Epithelial cell of esophagus (primary cell): ENCODE measurements around the gene TPBGL.

Experiments
- DNase-seq: peaks from one replicate; pipeline ENCODE4 v3.0.0; 2010; ENCODE audit warnings: low read depth
- H3K4me3 ChIP-seq: 2 replicates; pipeline ENCODE4 v1.5.1; 2011; ENCODE audit warnings: mild to moderate bottlenecking, low read length, control low read depth
- TF ChIP-seq, protein P1 (sequence below): IDR thresholded peaks from 2 replicates; pipeline ENCODE4 v1.5.1; 2011; ENCODE audit warnings: low read depth, mild to moderate bottlenecking, low read length, control low read depth, inconsistent platforms; ENCODE audit not compliant: insufficient read depth; ENCODE audit errors: missing control alignments

TPBGL gene

DNA sequence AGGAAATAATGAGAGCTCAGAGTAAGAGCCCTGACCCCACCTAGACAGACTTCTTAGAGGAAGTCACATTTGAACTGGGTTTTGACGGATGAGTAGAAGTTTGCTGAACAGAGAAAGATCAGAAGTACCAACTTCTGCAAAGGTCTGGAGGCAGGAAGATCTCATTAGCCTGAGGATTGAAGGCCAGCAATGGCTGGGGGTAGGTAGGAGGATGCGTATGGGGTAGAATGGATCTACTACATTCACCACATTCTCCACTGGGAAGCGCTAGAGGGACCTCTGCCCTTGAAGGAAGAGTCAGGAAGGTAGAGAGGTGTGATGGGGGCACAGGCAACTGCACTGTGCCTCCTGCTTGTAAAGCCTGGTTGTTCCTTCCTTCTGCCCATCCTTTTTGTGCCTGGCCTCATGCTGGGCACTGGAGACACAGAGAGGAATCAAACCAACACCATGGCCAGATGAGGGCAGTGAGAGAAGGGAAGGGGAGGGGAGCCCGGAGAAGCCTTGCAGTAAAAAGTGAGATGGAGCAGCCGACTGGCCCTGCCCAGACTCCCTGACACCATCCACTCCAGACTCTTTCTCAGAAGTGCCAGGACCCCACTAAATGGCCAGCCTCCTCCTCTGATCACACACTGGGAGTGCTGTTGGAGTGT, 4.9 kb downstream of the TPBGL start:
- no peak for DNase-seq
- TF ChIP-seq, protein P1, sequence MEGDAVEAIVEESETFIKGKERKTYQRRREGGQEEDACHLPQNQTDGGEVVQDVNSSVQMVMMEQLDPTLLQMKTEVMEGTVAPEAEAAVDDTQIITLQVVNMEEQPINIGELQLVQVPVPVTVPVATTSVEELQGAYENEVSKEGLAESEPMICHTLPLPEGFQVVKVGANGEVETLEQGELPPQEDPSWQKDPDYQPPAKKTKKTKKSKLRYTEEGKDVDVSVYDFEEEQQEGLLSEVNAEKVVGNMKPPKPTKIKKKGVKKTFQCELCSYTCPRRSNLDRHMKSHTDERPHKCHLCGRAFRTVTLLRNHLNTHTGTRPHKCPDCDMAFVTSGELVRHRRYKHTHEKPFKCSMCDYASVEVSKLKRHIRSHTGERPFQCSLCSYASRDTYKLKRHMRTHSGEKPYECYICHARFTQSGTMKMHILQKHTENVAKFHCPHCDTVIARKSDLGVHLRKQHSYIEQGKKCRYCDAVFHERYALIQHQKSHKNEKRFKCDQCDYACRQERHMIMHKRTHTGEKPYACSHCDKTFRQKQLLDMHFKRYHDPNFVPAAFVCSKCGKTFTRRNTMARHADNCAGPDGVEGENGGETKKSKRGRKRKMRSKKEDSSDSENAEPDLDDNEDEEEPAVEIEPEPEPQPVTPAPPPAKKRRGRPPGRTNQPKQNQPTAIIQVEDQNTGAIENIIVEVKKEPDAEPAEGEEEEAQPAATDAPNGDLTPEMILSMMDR = no peak
- no peak overlapping the region for H3K4me3 ChIP-seq

DNA sequence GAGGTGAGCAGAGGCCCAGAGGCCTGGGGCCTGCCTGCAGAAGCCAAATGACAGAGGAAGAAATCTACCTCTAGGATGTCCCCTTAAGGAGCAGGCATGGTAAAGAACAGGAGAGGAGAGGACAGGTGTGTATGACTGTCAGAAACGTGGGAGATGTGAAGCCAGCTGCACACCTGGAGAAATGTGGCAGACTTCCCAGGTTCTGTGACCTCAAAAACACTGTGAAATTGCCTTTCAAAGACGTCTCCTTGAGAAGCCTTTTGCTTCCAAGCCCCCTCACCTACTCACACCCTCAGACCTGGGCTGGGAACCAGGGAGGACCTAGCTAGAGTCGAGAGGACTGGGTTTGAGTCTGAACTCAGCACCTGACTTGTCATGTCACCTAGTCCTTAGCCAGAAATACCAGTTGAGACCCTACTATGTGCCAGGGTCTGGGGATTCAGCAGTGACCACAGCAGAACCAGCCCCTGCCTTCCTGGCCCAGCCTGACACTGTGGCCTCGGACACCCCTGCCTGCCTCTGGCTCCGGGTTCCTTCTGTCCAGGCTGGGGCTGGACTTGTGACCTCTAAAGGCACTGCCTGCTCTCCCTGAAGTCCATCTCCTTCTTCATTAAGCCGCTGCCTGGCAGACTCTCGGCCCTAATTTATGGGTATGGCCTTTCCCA, 5.6 kb downstream of the TPBGL start:
- TF ChIP-seq, protein P1 = no peak
- DNase-seq = no peak
- no peak overlapping the region for H3K4me3 ChIP-seq

- H3K4me3 ChIP-seq = no peak overlapping the region
- no peak for DNase-seq
- TF ChIP-seq, protein P1 = no peak
These were observed 6.2 kb downstream of the TPBGL start for GRCh38 chr11:75246671-75247350.

DNA sequence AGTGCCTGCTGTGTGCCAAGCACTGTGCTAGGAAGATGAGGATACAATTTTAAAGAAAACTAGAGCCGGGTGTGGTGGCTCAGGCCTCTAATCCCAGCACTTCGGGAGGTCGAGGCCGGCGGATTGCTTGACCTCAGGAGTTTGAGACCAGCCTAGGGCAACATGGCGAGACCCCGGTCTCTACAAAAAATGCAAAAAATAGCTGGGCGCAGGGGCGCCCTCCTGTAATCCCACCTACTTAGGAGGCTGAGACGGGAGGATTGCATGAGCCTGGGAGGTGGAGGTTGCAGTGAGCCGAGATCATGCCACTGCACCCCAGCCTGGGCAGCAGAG, 8.3 kb downstream of the TPBGL start:
- TF ChIP-seq, protein P1 = no peak
- H3K4me3 ChIP-seq = no peak overlapping the region
- no peak for DNase-seq

DNA sequence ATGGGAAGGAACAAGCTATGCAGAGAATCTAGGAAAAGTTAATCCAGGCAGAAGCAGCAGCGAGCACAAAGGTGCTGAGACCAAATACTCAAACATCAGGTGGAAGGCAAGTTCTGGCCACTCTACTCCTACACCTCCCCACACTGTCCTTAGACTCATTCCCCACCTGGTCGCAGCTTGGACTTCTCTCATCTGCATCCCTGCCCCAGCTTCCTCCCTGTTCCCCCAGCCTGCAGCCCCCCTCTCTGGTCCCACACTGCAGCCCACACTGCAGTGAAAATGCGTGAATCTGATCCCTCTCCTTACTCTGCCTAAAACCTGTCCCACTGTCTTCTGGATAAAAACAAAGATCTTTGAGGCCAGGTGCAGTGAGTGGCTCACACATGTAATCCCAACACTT, 9.1 kb downstream of the TPBGL start:
- no peak for DNase-seq
- TF ChIP-seq, protein P1 = no peak
- H3K4me3 ChIP-seq = no peak overlapping the region

DNA sequence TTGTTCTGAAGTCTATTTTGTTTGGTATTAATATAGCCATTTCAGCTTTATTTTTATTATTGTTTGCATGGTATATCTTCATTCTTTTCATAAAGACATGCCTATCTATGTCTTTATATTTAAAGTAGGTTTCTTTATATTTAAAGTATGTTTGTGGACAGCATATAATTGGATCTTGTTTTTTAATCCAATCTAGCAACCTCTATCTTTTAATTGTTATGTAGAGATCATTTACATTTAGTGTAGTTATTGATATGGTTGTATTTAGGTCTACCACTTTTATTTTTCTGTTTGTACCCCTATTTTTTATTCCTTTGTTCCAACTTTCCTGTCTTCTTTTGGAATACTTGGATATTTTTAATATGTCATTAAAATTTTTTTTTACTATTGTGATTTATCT, 13.8 kb downstream of the TPBGL start:
- DNase-seq = no peak
- H3K4me3 ChIP-seq = no peak overlapping the region
- TF ChIP-seq, protein P1 = no peak
